Natural killer cell treated with Interleukin-12 subunit alpha and Interleukin-12 subunit beta and Interleukin-15 and Interleukin-18, amount 100 ng/mL, for 72 hours (primary cell): Measurements from ENCODE around the gene CATSPERD. TPM values are rescaled to one million over a fixed set of nuclear protein-coding genes. Genes with fewer than 3 reads are reported as not detected.
A peak's percentile ranks its signal among the peaks of the same experiment; 100 is the strongest.

Experiments used
- ATAC-seq, 2 donors: fragments of 150-1000 bp; cut with Tn5 transposase in 1 of 2; sonication (Bioruptor Pico), chemical (Tn5 transposase) in 1 of 2; 2 replicates each; pipeline ENCODE4 v1.10.0; 2021
- DNase-seq: peaks from one replicate; pipeline ENCODE4 v3.0.0; 2022; ENCODE audit warnings: low spot score
- H3K27ac Mint-ChIP-seq, 2 donors: 1 replicate in 1 of 2; 2 replicates in 1 of 2; pipeline ENCODE4 v1.8.0; 2022; ENCODE audit warnings: mixed read lengths in 2 of 2, mild to moderate bottlenecking in 1 of 2, moderate library complexity in 1 of 2
- H3K27me3 Mint-ChIP-seq, 2 donors: 1 replicate in 1 of 2; 2 replicates in 1 of 2; pipeline ENCODE4 v1.8.0; 2022; ENCODE audit warnings: mixed read lengths in 2 of 2
- H3K36me3 Mint-ChIP-seq: one replicate; pipeline ENCODE4 v1.8.0; 2022; ENCODE audit warnings: mixed read lengths
- H3K4me1 Mint-ChIP-seq, 2 donors: 1 replicate in 1 of 2; 2 replicates in 1 of 2; pipeline ENCODE4 v1.8.0; 2022; ENCODE audit warnings: low read depth in 2 of 2, mixed read lengths in 2 of 2, mild to moderate bottlenecking in 1 of 2
- H3K4me3 Mint-ChIP-seq: one replicate; pipeline ENCODE4 v1.8.0; 2022; ENCODE audit warnings: mixed read lengths
- H3K9me3 Mint-ChIP-seq: 2 replicates; pipeline ENCODE4 v1.8.0; 2022; ENCODE audit warnings: mixed read lengths
- total RNA-seq, 2 donors: library from RNA; stranded (reverse); gene quantifications; one replicate each; pipeline ENCODE4 v1.2.3, GENCODE V29; 2022

Gene CATSPERD
- total RNA-seq, 2 donors from 2014 or later, result not detected

DNA sequence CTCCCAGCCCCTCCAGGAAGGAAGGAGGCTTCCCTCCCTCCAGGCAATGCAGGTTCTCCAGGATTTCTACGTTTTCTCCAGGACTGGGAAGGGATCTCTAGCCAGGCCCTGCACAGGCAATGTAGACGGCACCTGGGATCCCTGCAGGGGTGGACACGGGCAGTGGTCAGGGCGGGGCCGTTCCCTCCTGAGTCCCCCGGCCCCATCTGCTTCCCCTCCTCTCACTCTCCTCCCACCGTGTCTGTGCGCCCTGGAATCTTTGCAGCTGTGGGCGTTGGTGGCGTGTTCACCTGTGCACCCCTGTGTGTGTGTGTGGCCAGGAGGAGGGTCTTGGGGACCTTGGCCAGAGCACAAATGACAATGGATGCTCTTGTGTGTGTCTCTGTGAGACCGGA is 94.4 kb downstream of the CATSPERD start:
- Mint-ChIP-seq H3K27ac (no peak overlapping the region), H3K36me3 (no peaks in the 10 kb centered on the region), H3K4me3 (no peak overlapping the region), H3K27me3 (peaks cover 15 to 30% of the 10 kb centered on the region in 2 donors), H3K4me1 (no peaks in the 10 kb centered on the region), H3K9me3 (no peaks in the 10 kb centered on the region)
- DNase-seq, result no peak
- ATAC-seq, result peak in 1 of 2 donors; percentile 53

DNA sequence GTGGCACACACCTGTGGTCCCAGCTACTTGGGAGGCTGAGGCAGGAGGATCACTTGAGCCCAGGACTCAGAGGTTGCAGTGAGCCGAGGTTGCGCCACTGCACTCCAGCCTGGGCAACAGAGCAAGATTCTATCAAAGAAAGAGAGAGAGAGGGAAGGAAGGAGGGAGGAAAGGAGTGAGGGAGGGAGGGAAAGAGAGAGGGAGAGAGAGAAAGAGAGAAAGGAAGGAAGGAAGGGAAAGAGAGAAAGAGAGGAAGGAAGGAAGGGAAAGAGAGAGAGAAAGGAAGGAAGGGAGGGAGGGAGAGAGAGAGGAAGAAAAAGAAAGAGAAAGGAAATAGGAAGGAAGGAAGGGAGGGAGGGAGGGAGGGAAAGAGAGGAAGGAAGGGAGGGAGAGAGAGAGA is 96.8 kb downstream of the CATSPERD start:
- no peak for ATAC-seq
- DNase-seq, result no peak
- H3K4me3 Mint-ChIP-seq, result no peak overlapping the region
- no peaks in the 10 kb centered on the region for H3K4me1 Mint-ChIP-seq
- H3K27me3 Mint-ChIP-seq, result peaks cover 19 to 33% of the 10 kb centered on the region in 2 donors
- H3K9me3 Mint-ChIP-seq, result no peaks in the 10 kb centered on the region
- H3K36me3 Mint-ChIP-seq, result no peaks in the 10 kb centered on the region
- peak overlapping the region in 1 of 2 donors; percentile 49 for H3K27ac Mint-ChIP-seq

DNA sequence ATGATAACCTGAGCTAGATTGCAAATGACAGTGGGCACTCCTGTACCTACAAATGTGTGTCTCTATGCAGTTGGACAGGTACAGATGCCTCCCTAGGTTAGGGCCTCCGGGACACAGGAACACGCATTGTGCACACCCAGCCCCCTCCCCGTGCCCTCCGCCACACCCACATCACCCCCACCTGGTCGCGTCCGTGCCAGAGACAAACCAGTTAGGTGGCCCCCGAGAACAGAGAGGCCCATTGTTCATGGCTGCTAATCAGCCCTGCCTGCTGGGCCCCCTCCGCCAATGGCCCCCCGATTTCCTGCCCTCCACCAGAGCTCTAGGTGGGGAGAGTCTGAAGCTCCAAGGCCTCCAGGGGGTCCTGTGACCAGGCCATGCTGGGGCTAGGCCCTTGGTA is 98.2 kb downstream of the CATSPERD start:
- DNase-seq (no peak), ATAC-seq (no peak)
- H3K27me3 Mint-ChIP-seq, result peaks cover 19 to 33% of the 10 kb centered on the region in 2 donors
- H3K27ac Mint-ChIP-seq, result no peak overlapping the region
- no peaks in the 10 kb centered on the region for H3K4me1 Mint-ChIP-seq
- H3K9me3 Mint-ChIP-seq, result no peaks in the 10 kb centered on the region
- no peak overlapping the region for H3K4me3 Mint-ChIP-seq
- H3K36me3 Mint-ChIP-seq, result no peaks in the 10 kb centered on the region

DNA sequence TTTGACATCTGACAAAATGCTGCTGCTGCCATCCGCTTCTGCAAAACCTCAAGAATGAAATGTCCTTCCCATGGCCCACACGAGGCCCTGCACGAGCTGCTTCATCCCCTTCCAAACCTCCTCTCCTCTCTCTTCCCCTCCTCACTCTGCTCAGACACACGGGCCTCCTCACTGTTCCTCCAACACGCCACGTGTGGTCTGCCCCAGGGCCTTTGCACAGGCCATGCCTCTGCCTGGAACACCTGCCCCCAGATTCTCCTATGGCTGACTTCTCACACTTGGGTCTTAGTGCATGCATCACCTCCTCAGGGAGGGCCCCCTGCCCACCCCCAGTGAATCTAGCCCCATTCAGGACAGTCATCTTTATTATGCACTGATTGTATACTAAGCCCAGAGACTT is 100.3 kb downstream of the CATSPERD start:
- peaks cover 19 to 33% of the 10 kb centered on the region in 2 donors for H3K27me3 Mint-ChIP-seq
- DNase-seq (no peak), ATAC-seq (peak in 1 of 2 donors; percentile 12)
- no peaks in the 10 kb centered on the region for H3K36me3 Mint-ChIP-seq
- H3K4me1 Mint-ChIP-seq, result no peaks in the 10 kb centered on the region
- no peak overlapping the region for H3K27ac Mint-ChIP-seq
- no peak overlapping the region for H3K4me3 Mint-ChIP-seq
- no peaks in the 10 kb centered on the region for H3K9me3 Mint-ChIP-seq

DNA sequence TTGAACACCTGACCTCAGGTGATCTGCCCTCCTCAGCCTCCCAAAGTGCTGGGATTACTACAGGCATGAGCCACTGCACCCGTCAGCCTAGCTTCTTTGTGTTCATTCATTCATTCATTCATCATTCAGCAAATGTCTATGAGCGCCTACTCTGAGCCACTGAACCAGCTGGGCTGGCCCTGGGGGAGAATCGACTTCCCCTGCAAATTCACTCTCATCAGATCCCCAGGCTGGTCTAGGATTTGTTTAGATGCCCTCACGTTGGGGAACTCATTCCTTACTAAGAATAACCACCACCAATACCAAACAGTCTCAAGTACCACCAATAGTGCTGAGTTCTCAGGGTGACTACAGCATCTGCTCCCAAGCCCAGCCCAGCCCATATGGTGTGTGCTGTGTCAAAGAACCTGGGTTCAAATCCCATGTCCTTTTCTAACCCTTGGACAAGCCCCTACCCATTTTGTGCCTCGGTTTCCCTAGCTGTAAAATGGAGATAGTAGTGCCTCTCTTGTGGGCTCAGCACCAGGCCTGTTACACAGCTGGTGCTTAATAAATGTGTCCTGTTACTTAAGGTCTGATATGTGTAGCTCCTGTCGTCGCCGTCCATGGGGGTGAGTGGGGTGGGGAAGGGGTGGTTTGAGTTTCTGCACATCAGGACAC is 101.2 kb downstream of the CATSPERD start:
- Mint-ChIP-seq H3K4me1 (no peaks in the 10 kb centered on the region), H3K27me3 (peaks cover 17 to 25% of the 10 kb centered on the region in 2 donors), H3K4me3 (no peak overlapping the region), H3K36me3 (no peaks in the 10 kb centered on the region), H3K9me3 (no peaks in the 10 kb centered on the region), H3K27ac (no peak overlapping the region)
- no peak for ATAC-seq
- no peak for DNase-seq

DNA sequence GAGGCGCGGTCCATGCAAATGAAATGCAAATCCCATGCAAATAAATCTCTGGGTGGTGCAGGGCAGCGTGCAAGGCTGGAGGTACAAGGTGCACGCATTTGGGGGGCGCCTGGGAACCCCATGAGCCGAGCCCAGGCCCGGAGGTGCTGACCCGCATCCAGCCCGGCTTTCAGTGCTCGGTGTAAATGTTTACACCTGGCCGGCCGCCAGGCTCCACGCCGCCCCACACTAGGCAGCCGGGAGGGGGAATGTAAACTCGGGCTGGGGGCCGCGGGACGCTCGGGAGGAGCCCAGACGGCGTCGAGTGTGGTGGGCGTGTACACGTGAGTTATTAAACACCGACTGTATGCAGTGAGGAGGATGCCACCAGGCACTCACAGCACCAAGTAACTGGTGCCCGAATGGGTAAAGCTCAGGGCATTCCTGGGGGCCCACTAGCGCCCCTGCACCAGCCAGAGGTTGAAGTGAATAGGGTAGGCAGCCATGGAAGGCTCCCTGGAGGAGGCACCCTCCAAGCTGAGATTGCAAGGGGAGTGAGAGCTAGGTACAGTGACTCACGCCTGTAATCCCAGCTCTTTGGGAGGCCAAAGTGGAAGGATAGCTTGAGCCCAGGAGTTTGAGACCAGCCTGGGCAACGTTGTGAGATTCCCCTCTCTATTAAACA is 101.9 kb downstream of the CATSPERD start:
- H3K9me3 Mint-ChIP-seq, result no peaks in the 10 kb centered on the region
- peaks cover 10 to 19% of the 10 kb centered on the region in 2 donors for H3K27me3 Mint-ChIP-seq
- DNase-seq, result no peak
- peaks cover 4 to 6% of the 10 kb centered on the region in 2 donors for H3K4me1 Mint-ChIP-seq
- H3K27ac Mint-ChIP-seq, result no peak overlapping the region
- no peaks in the 10 kb centered on the region for H3K36me3 Mint-ChIP-seq
- ATAC-seq, result no peak
- H3K4me3 Mint-ChIP-seq, result no peak overlapping the region

GRCh38 chr19:5823579-5824281 is 103.3 kb downstream of the CATSPERD start:
- peaks cover 3 to 7% of the 10 kb centered on the region in 2 donors for H3K27me3 Mint-ChIP-seq
- no peak overlapping the region for H3K4me3 Mint-ChIP-seq
- H3K27ac Mint-ChIP-seq, result no peak overlapping the region
- peaks cover 7 to 14% of the 10 kb centered on the region in 2 donors for H3K4me1 Mint-ChIP-seq
- no peaks in the 10 kb centered on the region for H3K9me3 Mint-ChIP-seq
- DNase-seq (no peak), ATAC-seq (no peak)
- no peaks in the 10 kb centered on the region for H3K36me3 Mint-ChIP-seq

DNA sequence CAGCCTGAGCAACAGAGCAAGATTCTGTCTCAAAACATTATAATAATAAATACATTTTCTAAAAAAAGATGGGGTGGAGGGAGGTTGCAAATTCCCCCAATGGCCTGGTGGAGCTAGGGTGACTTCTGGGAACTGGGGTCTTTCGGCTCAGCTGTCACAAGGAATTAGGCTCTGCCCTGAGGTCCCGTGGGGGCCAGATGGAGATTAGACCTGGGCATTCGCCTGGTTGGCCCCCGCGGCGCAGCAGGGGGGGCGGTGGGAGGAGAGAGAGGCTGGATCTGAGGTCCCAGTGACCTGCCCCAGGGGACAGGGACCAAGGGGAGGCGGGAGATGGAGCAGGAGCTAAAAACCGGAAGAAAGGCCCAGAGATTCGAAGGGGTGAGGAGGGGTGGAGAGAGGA is 104.3 kb downstream of the CATSPERD start:
- Mint-ChIP-seq H3K4me1 (peaks cover 7 to 15% of the 10 kb centered on the region in 2 donors), H3K36me3 (no peaks in the 10 kb centered on the region), H3K27ac (no peak overlapping the region), H3K4me3 (no peak overlapping the region), H3K27me3 (peaks cover 3 to 4% of the 10 kb centered on the region in 2 donors), H3K9me3 (no peaks in the 10 kb centered on the region)
- ATAC-seq (no peak), DNase-seq (no peak)

DNA sequence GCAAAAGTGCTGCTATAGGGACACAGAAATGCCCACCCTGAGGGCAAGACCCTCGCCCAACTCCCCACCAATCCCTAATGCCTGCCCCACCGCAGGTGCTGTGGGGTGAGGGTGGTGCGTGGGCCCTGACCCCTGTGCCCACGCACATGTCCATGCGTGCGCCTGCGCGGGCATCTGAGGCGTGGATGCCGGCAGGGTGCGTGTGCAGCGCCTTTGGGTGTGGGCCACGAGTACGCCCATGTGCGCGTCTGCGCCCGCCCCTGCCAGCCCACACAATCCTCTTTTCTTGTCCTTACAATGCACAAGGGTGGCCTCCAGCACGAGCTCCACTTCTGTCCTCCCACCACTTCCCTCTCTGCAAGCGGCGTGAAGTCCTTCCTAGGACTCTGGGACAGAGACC is 104.7 kb downstream of the CATSPERD start:
- H3K4me3 Mint-ChIP-seq, result no peak overlapping the region
- no peak for DNase-seq
- H3K27ac Mint-ChIP-seq, result no peak overlapping the region
- no peaks in the 10 kb centered on the region for H3K9me3 Mint-ChIP-seq
- H3K27me3 Mint-ChIP-seq, result peaks cover 0 to 3% of the 10 kb centered on the region in 2 donors
- H3K4me1 Mint-ChIP-seq, result peaks cover 9 to 15% of the 10 kb centered on the region in 2 donors
- ATAC-seq, result no peak
- H3K36me3 Mint-ChIP-seq, result no peaks in the 10 kb centered on the region

DNA sequence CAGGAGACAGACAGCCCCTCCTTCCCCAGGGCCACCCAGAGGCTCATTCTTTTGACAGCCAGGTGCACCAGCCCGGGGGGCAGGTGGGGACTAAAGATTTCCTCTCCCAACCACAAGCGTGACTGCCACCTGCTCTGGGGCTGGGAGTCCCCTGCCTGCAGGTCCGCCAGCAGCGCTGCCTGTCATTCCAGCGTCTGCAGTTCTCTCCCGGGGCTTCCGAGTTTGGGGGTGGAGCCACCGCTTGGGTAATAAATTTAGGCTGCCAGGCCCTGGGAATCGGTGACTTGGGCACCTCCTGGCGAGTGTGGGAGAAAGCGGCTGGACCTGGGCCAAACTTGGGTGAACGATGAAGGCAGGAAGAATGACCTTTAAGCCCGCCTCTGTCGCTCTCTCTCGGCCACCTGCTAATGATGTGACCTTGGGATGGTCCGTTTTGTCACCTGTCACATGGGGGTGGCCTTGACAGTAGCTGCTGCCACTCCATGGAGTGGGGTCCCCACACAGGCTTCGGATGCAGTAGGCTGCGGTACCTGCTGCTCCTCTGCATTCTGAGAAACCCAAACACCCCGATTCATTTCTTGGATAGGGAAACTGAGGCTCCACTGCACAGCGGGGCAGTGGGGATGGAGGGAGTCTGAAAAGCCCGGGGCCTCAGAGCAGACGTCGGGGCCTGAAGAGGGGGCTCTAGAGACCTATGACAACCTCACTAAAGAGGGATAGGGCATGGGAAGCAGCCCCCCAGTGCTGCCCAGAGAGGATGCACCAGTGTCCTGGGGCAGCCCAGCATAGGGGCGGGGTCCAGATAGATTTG is 106.3 kb downstream of the CATSPERD start:
- Mint-ChIP-seq H3K4me1 (peaks cover 10 to 15% of the 10 kb centered on the region in 2 donors), H3K27me3 (no peaks in the 10 kb centered on the region), H3K36me3 (no peaks in the 10 kb centered on the region), H3K27ac (peak overlapping the region; percentile 54 to 87), H3K4me3 (peak overlapping the region; percentile 89), H3K9me3 (no peaks in the 10 kb centered on the region)
- ATAC-seq, result no peak
- no peak for DNase-seq

GRCh38 chr19:5827342-5827890 is 107.0 kb downstream of the CATSPERD start:
- no peaks in the 10 kb centered on the region for H3K9me3 Mint-ChIP-seq
- no peaks in the 10 kb centered on the region for H3K36me3 Mint-ChIP-seq
- ATAC-seq, result no peak
- peaks cover 10 to 15% of the 10 kb centered on the region in 2 donors for H3K4me1 Mint-ChIP-seq
- DNase-seq, result no peak
- peak overlapping the region; percentile 89 for H3K4me3 Mint-ChIP-seq
- peak overlapping the region; percentile 54 to 87 for H3K27ac Mint-ChIP-seq
- H3K27me3 Mint-ChIP-seq, result no peaks in the 10 kb centered on the region

- no peaks in the 10 kb centered on the region for H3K36me3 Mint-ChIP-seq
- H3K27ac Mint-ChIP-seq, result peak overlapping the region; percentile 94
- H3K9me3 Mint-ChIP-seq, result no peaks in the 10 kb centered on the region
- H3K27me3 Mint-ChIP-seq, result no peaks in the 10 kb centered on the region
- DNase-seq (peak; percentile 98), ATAC-seq (peak; percentile 90 to 92)
- H3K4me1 Mint-ChIP-seq, result peaks cover 10 to 15% of the 10 kb centered on the region in 2 donors
- peak overlapping the region; percentile 96 for H3K4me3 Mint-ChIP-seq
Observed at GRCh38 chr19:5827891-5828660, 107.6 kb downstream of the CATSPERD start.
